GM12874 (cell line): ENCODE data around the gene MSH5.
A peak's percentile ranks its signal among the peaks of the same experiment; 100 is the strongest.

ENCODE experiments used
- TF ChIP-seq, protein P1 (sequence below): IDR thresholded peaks from 2 replicates; pipeline ENCODE4 v1.5.1; 2011; ENCODE audit warnings: low read depth, mild to moderate bottlenecking, control low read depth, low read length, moderate library complexity; ENCODE audit not compliant: insufficient read depth

MSH5 gene

GRCh38 chr6:31797588-31797987 is 57.8 kb downstream of the MSH5 start:
- TF ChIP-seq, protein P1, sequence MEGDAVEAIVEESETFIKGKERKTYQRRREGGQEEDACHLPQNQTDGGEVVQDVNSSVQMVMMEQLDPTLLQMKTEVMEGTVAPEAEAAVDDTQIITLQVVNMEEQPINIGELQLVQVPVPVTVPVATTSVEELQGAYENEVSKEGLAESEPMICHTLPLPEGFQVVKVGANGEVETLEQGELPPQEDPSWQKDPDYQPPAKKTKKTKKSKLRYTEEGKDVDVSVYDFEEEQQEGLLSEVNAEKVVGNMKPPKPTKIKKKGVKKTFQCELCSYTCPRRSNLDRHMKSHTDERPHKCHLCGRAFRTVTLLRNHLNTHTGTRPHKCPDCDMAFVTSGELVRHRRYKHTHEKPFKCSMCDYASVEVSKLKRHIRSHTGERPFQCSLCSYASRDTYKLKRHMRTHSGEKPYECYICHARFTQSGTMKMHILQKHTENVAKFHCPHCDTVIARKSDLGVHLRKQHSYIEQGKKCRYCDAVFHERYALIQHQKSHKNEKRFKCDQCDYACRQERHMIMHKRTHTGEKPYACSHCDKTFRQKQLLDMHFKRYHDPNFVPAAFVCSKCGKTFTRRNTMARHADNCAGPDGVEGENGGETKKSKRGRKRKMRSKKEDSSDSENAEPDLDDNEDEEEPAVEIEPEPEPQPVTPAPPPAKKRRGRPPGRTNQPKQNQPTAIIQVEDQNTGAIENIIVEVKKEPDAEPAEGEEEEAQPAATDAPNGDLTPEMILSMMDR = no peak

- TF ChIP-seq, protein P1 = no peak
Measured at GRCh38 chr6:31799781-31800180, 60.0 kb downstream of the MSH5 start.

DNA sequence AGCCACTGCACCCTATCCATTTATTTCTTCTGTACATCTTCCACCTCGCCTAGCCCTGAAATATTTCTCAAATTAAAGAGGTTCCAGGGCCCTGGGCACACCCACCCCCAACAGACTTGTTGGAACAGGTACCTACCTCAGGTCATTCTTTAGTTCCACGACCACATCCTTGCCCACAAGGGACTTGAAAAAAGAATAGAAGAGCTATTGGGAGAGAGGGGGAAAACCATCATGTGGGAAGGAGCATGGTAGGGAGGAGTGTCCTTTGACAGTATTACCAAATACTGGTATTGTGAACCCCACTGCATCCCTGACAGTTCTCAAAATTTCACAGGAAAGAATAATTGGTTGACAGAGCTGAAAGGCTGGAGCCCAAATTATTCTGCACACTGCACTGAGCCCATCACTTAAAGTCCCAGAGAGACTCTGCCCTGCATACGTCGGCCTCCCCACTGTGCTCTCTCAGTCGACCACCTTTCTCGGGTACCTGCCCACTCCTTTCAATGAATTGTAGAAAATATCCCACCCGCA is 66.2 kb downstream of the MSH5 start:
- TF ChIP-seq, protein P1 = no peak

DNA sequence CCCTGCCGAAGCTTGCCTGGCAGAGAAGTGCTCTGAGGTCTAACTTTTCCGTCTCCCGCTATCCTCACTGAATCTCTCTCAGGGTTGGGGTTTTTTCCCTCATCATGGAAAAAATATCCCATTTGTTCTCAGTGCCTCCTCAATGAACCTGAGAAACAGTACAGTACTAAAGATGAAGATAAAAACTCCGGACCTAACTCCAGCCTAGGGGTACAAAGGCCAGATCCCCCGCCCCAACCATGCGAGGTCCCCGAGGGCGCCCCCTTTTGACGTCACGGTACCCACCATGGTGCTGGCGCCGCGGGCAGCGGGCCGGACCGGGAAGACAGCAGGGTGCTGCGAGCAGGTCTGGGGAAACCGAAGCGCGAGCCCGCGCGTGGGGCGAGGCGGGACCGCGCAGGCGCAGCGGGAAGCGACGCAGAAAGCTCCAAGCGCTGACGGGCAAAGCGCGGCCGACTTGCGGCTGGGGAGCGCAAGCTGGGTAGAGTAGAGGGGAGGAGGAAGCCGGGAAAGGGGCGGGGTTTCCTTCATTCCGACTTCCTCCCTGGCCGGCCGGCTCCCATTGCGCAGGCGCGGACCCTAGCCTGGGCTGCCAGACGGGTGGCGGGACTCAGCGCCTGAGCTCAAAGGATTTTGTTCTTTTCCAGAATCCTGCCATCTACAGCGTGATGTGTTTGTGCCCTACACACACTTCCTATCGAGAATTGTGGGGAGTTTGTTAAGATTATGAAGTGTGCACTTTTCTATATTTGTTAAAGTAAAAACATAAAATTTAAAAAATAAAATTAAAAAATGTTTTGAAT is 66.9 kb downstream of the MSH5 start, which contains the start of gene LSM2:
LSM2 (minus strand) TSS at position 497 of the 803 bp plus-strand sequence; CDS start at position 288, 209 bp downstream.
- TF ChIP-seq, protein P1 = peak; percentile 28; the same call in 1 of the 2 replicates

DNA sequence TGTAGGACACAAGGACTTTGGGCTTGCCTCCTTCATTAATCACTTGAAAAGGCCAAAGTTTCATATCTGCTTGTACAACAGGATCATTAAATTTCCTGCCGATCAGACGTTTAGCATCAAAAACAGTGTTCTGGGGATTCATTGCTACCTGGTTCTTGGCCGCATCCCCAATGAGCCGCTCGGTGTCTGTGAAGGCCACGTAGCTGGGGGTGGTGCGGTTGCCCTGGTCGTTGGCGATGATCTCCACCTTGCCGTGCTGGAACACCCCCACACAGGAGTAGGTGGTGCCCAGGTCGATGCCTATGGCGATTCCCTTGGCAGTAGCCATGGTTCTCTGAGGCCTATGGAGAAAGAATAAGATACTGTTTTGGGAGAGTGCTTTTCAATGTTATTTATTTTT is 71.8 kb downstream of the MSH5 start:
- TF ChIP-seq, protein P1 = no peak
